Measurements from ENCODE around the gene EVPLL.

DNA sequence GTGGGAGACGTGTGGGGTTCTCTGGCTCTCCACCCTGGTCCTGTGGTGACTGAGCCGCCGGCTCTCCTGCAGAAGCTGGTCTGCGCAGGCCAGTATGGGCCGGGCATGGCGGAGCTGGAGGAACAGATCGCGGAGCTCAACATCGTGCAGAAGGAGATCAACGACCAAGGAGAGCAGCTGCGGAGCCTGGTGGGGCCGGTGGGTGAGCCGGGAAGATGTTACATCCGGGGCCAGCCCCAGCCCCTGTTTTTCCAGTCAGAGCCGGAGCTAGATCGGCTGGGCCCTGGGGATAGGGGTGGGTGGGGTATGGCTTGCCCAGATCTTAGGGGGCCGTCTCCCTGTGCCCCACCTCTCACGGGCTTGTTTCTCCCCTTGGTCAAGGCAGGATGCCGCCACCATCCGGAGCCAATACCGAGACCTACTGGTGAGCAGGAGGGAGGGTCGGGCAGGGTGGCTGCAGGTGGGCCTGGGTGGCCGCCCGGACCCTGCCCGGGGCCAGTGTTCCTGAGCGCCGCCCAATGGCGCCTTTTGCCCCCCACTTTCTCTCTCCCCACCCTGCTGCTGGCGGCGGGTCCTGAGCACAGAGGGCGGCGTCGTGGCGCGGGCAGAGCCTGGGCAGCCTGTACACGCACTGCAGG lies 5.0 kb downstream of the EVPLL start:
- no peak for TF ChIP-seq CTCF (IDR thresholded peaks at IDR 0.05)
- TF ChIP-seq REST (IDR thresholded peaks at IDR 0.05; ENCODE audit: insufficient read depth in 1 of 2, low read depth in 2 of 2, low read length in 1 of 2) = no peak

Data from Panc1 (cell line).